Fibroblast of villous mesenchyme (primary cell): ENCODE data around the gene SLIT3. TPM values are rescaled to one million over a fixed set of nuclear protein-coding genes. Genes with fewer than 3 reads are reported as not detected.

ENCODE experiments used
- DNase-seq: peaks from one replicate; pipeline ENCODE4 v3.0.0-alpha.2; 2010; ENCODE audit warnings: low read depth
- H3K4me3 ChIP-seq: 2 replicates; pipeline ENCODE4 v1.5.1; 2011; ENCODE audit warnings: low read depth, mild to moderate bottlenecking, low read length
- CTCF ChIP-seq: IDR thresholded peaks from 2 replicates; pipeline ENCODE4 v1.5.1; 2012; ENCODE audit warnings: low read depth, mild to moderate bottlenecking, low read length; ENCODE audit not compliant: insufficient read depth
- total RNA-seq: library from RNA; depleted of rRNA; stranded (reverse); fragments of >200 nt; gene quantifications from 2 replicates; pipeline ENCODE4 v1.2.3, GENCODE V29; 2012

SLIT3 gene
- total RNA-seq, 1 donor, result under 0.01 TPM

GRCh38 chr5:168788786-168789185, 512.2 kb downstream of the SLIT3 start:
- no peak overlapping the region for H3K4me3 ChIP-seq
- no peak for DNase-seq
- TF ChIP-seq CTCF, result no peak

GRCh38 chr5:168788107-168788506, 512.8 kb downstream of the SLIT3 start:
- no peak for TF ChIP-seq CTCF

GRCh38 chr5:168786147-168786546, 514.8 kb downstream of the SLIT3 start:
- TF ChIP-seq CTCF, result no peak
- H3K4me3 ChIP-seq, result no peak overlapping the region
- DNase-seq, result peak; percentile 28

More at GRCh38 chr5:168788107-168788506, 512.8 kb downstream of the SLIT3 start:
- no peak overlapping the region for H3K4me3 ChIP-seq
- DNase-seq, result no peak

GRCh38 chr5:168784454-168784853, 516.5 kb downstream of the SLIT3 start:
- TF ChIP-seq CTCF, result no peak
- no peak overlapping the region for H3K4me3 ChIP-seq
- DNase-seq, result no peak

- DNase-seq, result no peak
- no peak for TF ChIP-seq CTCF
- H3K4me3 ChIP-seq, result no peak overlapping the region
Observed at GRCh38 chr5:168781941-168782571, 518.9 kb downstream of the SLIT3 start.

GRCh38 chr5:168780888-168781287, 520.1 kb downstream of the SLIT3 start:
- H3K4me3 ChIP-seq, result no peak overlapping the region
- DNase-seq, result no peak
- TF ChIP-seq CTCF, result no peak

GRCh38 chr5:168779333-168779732, 521.6 kb downstream of the SLIT3 start:
- DNase-seq, result no peak
- H3K4me3 ChIP-seq, result no peak overlapping the region
- no peak for TF ChIP-seq CTCF
